AG04449 (cell line): ENCODE results near the gene ZIM2.

Experiments
- CTCF ChIA-PET: fragments of 350-600 bp; formaldehyde crosslinking; extraction: SDS; loops from one replicate; lab custom pipeline; 2021; ENCODE audit warnings: antibody characterized with exemption; lab: Yijun Ruan, JAX
- POLR2A ChIA-PET: fragments of 400-600, 350-600 bp; formaldehyde crosslinking; extraction: SDS; loops from one replicate; lab custom pipeline; 2020; ENCODE audit warnings: antibody characterized with exemption, inconsistent platforms; lab: Yijun Ruan, JAX
- DNase-seq: peaks from one replicate; pipeline ENCODE4 v3.0.0-alpha.2; 2010; ENCODE audit warnings: low read depth, low spot score
- H3K4me3 ChIP-seq: 2 replicates; pipeline ENCODE4 v1.5.1; 2011; ENCODE audit warnings: low read depth, mild to moderate bottlenecking, control low read depth, low read length
- TF ChIP-seq, protein P1 (sequence below): IDR thresholded peaks from one replicate; pipeline ENCODE4 v1.5.1; 2011; ENCODE audit warnings: mild to moderate bottlenecking, moderate library complexity, low read length, control low read depth, inconsistent platforms; ENCODE audit not compliant: insufficient read depth; ENCODE audit errors: missing control alignments

Gene ZIM2

DNA sequence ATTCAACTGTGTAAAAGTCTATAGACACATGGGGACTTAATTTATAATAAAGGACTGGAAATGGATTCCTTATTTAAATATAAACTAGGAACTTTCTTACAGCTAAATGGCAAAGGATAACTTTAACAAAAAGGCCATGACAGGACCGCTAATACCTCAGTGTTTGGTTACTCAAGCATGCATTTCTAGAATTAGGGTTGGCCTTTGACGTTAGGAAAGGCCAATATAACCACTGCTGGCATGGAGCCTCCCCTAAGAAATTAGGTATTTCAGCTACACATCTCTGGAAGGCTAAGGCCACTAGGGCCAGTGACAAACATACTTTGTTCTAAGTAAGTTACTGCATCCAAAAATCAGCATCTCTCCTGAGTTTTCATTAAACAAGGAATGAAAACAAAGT, 9.3 kb downstream of the ZIM2 start:
- no peak for DNase-seq
- TF ChIP-seq, protein P1, sequence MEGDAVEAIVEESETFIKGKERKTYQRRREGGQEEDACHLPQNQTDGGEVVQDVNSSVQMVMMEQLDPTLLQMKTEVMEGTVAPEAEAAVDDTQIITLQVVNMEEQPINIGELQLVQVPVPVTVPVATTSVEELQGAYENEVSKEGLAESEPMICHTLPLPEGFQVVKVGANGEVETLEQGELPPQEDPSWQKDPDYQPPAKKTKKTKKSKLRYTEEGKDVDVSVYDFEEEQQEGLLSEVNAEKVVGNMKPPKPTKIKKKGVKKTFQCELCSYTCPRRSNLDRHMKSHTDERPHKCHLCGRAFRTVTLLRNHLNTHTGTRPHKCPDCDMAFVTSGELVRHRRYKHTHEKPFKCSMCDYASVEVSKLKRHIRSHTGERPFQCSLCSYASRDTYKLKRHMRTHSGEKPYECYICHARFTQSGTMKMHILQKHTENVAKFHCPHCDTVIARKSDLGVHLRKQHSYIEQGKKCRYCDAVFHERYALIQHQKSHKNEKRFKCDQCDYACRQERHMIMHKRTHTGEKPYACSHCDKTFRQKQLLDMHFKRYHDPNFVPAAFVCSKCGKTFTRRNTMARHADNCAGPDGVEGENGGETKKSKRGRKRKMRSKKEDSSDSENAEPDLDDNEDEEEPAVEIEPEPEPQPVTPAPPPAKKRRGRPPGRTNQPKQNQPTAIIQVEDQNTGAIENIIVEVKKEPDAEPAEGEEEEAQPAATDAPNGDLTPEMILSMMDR: no peak
- POLR2A ChIA-PET: no interaction called here
- CTCF ChIA-PET: no interaction called here
- H3K4me3 ChIP-seq: no peak overlapping the region

DNA sequence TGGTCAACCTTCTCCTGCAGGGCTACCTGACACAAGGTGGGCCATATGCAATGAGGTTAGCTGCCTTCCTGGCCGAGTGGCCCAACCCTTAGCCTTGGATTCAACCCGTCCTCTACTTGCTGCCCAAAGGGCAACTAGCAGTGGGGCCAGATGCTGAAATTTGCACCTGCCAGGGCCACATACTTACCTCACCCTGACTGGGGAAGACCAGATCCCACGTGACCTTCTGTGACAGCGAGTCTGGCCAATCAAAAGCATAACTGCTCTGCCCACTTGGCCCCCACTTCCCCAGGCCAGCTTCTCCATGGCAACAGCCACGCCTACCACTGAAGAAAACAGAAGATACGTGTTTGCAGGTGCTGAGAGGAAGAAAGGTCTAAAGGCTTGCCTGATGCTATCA, 10.9 kb downstream of the ZIM2 start:
- DNase-seq: no peak
- TF ChIP-seq, protein P1: no peak
- ChIA-PET CTCF (no interaction called here), POLR2A (no interaction called here)
- H3K4me3 ChIP-seq: no peak overlapping the region

DNA sequence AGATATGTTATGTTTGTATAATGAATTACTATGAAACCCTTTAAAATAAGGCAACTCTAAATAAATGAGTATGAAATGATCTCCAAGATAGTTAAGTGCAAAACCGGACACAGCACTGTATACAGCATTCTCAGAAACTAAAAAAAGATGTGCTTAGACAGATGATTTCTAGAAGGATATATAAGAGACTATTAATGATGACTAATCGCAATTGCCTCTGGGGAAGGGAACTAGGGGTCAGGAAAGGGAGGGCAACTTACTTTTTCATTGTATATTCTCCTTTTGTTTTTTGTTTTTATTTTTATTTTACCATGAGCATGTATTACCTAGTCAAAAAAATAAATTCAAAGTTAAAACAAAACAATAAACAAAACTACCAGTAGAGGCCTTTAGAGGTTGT, 12.8 kb downstream of the ZIM2 start:
- TF ChIP-seq, protein P1: no peak
- CTCF ChIA-PET: no interaction called here
- POLR2A ChIA-PET: no interaction called here
- DNase-seq: no peak
- H3K4me3 ChIP-seq: no peak overlapping the region

DNA sequence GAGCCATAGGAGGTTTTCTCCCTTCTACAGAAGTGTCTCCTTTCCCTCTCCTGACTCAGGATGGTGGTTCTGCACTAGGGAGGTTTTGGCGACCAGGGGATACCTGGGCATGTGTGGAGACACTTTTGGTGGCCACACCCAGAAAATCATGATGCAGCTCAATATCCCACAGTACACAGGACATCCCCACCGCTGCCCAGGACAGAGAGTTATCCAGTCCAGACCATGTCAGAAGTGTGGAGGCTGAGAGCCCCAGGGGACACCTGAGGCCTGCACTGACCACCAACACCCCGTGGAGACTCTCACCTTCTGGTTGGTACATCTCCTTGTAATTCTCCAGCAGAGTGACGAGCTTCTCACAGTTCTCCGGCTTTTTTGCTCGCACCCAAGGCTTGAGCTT, 16.6 kb downstream of the ZIM2 start:
- TF ChIP-seq, protein P1: no peak
- no peak overlapping the region for H3K4me3 ChIP-seq
- CTCF ChIA-PET: no interaction called here
- no peak for DNase-seq
- POLR2A ChIA-PET: no interaction called here

DNA sequence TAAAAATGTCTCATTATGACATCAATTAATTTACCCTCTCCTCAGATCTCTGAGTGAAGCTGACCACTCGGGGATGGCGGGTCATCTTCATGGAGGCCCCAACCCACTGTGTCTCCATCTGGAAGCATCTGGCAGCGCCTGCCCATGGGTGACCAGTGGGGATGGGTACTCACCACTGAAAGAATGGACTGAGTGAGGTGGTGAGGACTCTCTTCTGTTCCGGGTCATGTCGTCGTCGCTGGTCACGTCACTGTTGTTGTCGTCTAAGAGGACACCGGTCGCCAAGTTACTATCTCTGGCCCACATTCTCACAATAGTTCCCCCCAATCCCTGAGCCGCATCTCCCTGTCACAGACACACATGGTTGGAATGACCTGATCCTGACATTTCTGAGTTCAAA, 17.1 kb downstream of the ZIM2 start:
- TF ChIP-seq, protein P1: no peak
- CTCF ChIA-PET: no interaction called here
- DNase-seq: no peak
- no peak overlapping the region for H3K4me3 ChIP-seq
- POLR2A ChIA-PET: no interaction called here

DNA sequence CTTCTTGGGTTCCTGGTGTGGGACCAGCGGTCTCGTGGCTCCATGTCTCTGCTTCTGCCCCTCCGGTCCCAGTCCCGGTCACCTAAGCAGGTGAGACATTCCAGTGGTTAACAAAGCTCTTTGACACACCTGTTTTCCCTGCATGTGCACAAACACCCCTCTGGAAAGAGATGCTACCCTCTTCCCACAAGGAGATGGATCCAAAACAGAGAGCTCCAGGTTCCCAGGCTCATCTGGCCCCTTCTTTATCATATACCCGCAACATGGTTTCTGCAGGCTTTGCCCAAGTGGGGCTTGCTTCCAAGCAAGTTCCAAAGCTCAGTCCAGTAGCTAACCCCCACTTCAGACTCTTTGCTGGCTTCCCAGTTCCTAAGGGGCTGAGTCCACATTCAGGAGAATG, 17.8 kb downstream of the ZIM2 start:
- CTCF ChIA-PET: no interaction called here
- DNase-seq: no peak
- no peak overlapping the region for H3K4me3 ChIP-seq
- POLR2A ChIA-PET: no interaction called here
- TF ChIP-seq, protein P1: no peak
